Panc1 (cell line): Measurements from ENCODE around the gene SLC9C1.

ENCODE experiments used
- CTCF ChIP-seq: fragments of 450-650 bp; IDR thresholded peaks from 2 replicates; pipeline ENCODE4 v1.5.1; 2017; ENCODE audit warnings: mild to moderate bottlenecking
- POLR2AphosphoS5 ChIP-seq: IDR thresholded peaks from 2 replicates; pipeline ENCODE4 v1.6.1; 2012; ENCODE audit warnings: mild to moderate bottlenecking, low read depth, low read length, moderate library complexity
- REST ChIP-seq, 2 experiments: IDR thresholded peaks; 2 replicates each; pipeline ENCODE4 v1.6.1; 2011 to 2012; ENCODE audit warnings: low read depth in 2 of 2, control low read depth in 1 of 2, low read length in 1 of 2, mild to moderate bottlenecking in 1 of 2, moderate library complexity in 1 of 2; ENCODE audit not compliant: insufficient read depth in 1 of 2
- SIN3A ChIP-seq: IDR thresholded peaks from 2 replicates; pipeline ENCODE4 v1.6.1; 2012; ENCODE audit warnings: low read depth, mild to moderate bottlenecking, low read length, moderate library complexity, borderline replicate concordance; ENCODE audit not compliant: insufficient read depth

- TF ChIP-seq CTCF (no peak), SIN3A (no peak), POLR2AphosphoS5 (no peak), REST (IDR thresholded peaks at IDR 0.05; ENCODE audit: insufficient read depth in 1 of 2, low read depth in 2 of 2, low read length in 1 of 2) (no peak)
Measured at GRCh38 chr3:112093180-112093522, 200.9 kb downstream of the SLC9C1 start.
